Activated T-cell treated with anti-CD3 and anti-CD28 coated beads for 48 hours (primary cell): ENCODE measurements around the gene TIMM50.
"Not testable (repeated sequence)": the region's sequence is repeated elsewhere in the genome, so short reads cannot be mapped to it uniquely, and the experiment has no call there.

Source experiments
- DNase-seq: peaks from one replicate; pipeline ENCODE4 v3.0.0-alpha.2; 2020; ENCODE audit warnings: low read depth

The TIMM50 gene

GRCh38 chr19:39480337-39481228, at the start of gene TIMM50:
Gene TIMM50, plus strand, starts transcription at chr19:39480838. Its CDS starts 16 bp downstream, at chr19:39480854.
- peak; percentile 99 for DNase-seq

GRCh38 chr19:39432677-39433025, 48.0 kb upstream of the TIMM50 start:
- no peak for DNase-seq

GRCh38 chr19:39433480-39434079, 47.1 kb upstream of the TIMM50 start:
- DNase-seq, result no peak

GRCh38 chr19:39434123-39435076, 46.2 kb upstream of the TIMM50 start:
- DNase-seq, result no peak

- DNase-seq, result peak; percentile 100
These were observed 44.9 kb upstream of the TIMM50 start, which contains the start of gene RPS16 for GRCh38 chr19:39435499-39436349. Gene RPS16, minus strand, starts transcription at chr19:39435949. Its CDS starts 54 bp downstream, at chr19:39435895.

GRCh38 chr19:39436350-39436716, 44.3 kb upstream of the TIMM50 start:
- no peak for DNase-seq

- DNase-seq, result no peak
These were observed 42.2 kb upstream of the TIMM50 start for GRCh38 chr19:39438270-39438934.

GRCh38 chr19:39444598-39445195, 35.9 kb upstream of the TIMM50 start:
- DNase-seq, result no peak

- DNase-seq, result peak; percentile 95
These were observed 35.2 kb upstream of the TIMM50 start, which contains the start of gene SUPT5H for GRCh38 chr19:39445196-39446111. Gene SUPT5H, plus strand, starts transcription at chr19:39445582. Its CDS starts 309 bp downstream, at chr19:39445891.

GRCh38 chr19:39446365-39447084, 34.1 kb upstream of the TIMM50 start:
- no peak for DNase-seq

- no peak for DNase-seq
These were observed 32.4 kb upstream of the TIMM50 start for GRCh38 chr19:39448271-39448670.

GRCh38 chr19:39449116-39449797, 31.4 kb upstream of the TIMM50 start:
- no peak for DNase-seq

- DNase-seq, result not testable (repeated sequence)
These were observed 29.4 kb upstream of the TIMM50 start for GRCh38 chr19:39451257-39451656.

GRCh38 chr19:39463403-39463802, 17.2 kb upstream of the TIMM50 start:
- no peak for DNase-seq

GRCh38 chr19:39465956-39466747, 14.5 kb upstream of the TIMM50 start:
- DNase-seq, result no peak

- no peak for DNase-seq
These were observed 12.7 kb upstream of the TIMM50 start for GRCh38 chr19:39467941-39468340.

- DNase-seq, result no peak
These were observed 11.6 kb upstream of the TIMM50 start for GRCh38 chr19:39469036-39469435.
